Left lobe of liver (tissue), 2 donors: ENCODE measurements around the gene MAP3K20. TPM values are rescaled to one million over a fixed set of nuclear protein-coding genes. Genes with fewer than 3 reads are reported as not detected.
"Not testable (repeated sequence)": the region's sequence is repeated elsewhere in the genome, so short reads cannot be mapped to it uniquely, and the experiment has no call there.

Source experiments
- ATAC-seq: fragments of 200-7000 bp; cut with Tn5 transposase; one replicate; pipeline ENCODE4 v1.9.1; 2020; ENCODE audit warnings: mild to moderate bottlenecking, moderate library complexity
- DNase-seq: peaks from one replicate; pipeline ENCODE4 v3.0.0-alpha.2; 2020; ENCODE audit warnings: low spot score
- total RNA-seq: library from RNA; stranded (reverse); gene quantifications from one replicate; pipeline ENCODE4 v1.2.1, GENCODE V29; 2021
- donor health status: DM: no; HTN: no; CAD: no; lungs with moderate emphysema.
- donor health status: DM: no; HTN: yes; CAD: no.

Gene MAP3K20
- total RNA-seq, 1 donor from 2014 or later = 13.7 TPM

DNA sequence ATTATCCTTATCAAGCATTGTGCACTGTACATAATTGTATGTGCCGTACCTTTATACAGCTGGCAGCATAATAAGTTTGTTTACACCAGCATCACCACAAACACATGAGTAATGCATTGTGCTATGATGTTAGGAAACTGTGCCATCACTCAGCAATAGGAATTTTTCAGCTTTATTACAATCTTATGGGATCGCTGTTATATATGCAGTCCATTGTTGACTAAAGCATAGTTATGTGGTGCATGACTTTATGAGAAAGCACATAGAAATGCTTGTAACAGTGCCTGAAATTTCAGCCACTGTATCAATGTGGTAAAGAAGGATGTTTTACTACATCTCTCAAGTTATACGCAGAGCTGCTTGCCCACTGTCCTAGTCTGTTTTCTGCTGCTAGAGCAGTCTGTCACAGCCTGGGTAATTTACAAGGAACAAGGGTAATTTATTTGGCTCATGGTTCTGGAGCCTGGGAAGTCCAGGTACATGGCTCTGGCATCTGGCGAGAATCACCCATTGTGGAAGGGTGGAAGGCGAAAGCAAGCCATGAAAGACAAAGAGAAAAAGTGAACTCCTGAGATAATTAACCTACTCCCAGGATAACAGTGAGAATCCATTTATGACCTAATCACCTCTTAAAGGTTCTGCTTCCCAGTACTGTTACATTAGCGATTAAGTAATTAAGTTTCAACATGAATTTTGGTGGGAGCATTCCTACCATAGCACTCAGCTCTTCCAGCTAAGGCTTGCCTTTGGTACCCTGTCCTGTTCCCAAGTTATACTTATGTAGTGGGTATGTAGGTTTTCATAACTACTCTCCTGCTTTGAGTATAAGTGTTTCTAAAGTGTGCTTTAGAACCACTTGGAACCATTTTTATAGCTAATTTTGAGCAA is 4.6 kb downstream of the MAP3K20 start:
- ATAC-seq = no peak
- DNase-seq = no peak

DNA sequence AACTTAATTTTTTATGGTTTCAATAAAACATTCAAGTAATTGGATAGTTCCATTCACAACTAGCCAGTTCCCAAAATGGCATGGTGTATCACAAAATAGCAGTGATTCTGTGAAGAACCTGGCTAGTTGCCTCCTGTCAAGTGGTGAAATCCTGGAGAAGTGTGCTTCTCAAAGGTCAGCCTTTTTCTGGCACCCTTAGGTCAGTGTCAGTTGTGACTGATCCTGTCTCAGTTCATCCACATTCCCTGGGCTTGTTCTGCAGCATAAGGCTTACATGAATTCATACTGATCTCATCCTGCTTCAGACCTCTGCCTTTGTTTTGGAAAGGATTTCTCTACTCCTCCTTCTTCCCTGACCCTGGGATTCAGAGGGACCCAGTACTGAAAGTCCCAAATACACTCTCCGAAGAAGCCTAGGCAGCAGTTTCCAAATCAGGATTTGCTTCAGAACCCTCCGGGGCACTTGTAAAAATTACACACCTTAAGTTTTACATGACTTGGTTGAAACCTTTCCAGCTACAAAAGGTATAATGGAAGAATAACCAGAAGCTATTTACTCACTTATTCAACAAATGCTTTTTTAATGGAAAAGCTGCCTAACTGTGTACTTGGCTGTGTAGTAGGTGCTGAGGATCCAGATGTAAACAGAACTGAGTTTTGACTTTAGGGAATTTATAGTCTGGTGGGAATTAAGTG is 11.0 kb downstream of the MAP3K20 start:
- ATAC-seq (peak; percentile 77), DNase-seq (peak; percentile 52)

DNA sequence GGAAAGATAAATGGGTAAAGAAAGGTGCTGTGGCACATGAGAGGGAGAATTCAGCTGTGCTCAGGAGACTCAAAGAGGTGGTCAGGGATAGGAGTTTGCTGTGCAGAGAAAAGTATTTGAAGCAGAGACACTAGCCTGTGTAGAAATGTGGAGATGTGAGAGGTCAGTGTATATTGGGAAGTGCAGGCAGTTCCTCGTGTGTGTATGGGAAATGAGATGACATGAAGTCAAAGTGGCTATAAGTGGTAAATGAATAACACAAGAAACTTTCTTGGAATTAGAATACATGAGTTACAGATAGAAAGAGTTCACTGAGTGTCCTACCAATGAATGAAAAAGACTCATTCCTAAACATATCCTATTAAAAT is 11.6 kb downstream of the MAP3K20 start:
- no peak for DNase-seq
- ATAC-seq = no peak

DNA sequence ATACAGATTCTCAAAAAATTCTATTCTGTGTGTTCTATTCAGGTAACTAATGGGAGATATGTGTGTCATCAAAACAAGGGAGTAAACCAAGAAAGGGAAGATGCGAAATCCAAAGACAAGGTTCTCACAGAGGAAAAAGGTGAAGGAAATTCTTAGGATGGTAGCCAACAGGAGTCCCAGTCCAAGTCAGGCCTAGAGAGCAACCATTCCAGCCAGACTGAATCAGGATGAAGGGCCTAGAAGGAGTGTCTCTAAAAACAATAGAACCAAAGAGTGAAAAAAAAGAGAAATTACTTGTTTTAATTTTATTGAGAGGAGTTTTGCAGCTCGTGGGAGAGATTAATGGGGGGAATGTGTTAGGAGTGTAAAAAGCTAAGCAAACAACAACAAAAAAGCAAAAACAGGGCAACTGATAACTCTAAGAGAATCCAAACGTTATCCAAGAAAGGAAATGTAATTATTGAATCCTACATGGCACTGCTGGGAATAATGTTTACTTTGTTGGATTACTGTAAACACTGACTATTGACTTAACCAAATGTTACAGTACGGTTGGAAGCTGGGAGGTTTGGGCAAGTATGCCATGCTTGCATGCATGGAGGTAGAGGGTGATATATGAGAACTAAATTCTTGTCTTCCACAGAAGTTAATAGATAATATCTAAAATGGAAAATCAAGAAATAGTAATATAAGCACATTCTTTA is 12.3 kb downstream of the MAP3K20 start:
- ATAC-seq = peak; percentile 64

DNA sequence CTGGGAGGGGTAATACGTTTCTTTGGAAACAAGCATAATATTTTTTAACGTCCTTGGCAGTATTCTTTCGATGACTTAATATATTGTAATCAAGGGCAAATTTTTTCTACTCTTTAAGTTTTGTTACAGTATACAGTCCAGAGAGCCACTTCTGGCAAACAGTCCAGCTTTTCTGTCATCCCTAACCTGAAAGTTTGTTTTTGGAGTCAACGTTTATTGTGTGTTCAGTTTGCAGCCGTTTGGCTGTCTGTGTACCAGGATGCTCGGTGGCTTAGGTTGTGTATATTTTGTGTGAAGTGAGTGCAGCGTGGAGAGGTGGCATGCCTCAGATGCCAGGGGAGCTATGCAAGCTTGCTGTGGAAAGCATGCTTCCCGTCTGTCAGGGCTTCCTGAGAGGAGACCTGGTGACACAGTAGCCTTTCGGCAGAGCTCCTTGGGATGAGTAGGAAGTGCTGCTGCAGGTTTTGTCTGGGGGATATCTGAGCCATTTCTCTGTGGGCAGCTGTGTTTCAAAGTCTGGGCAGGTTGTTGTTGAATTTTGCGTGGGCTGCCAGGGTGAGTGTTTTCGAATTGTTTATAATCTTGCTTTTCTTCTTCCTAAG is 14.7 kb downstream of the MAP3K20 start:
- ATAC-seq (no peak), DNase-seq (no peak)

More for the DNA sequence above, 12.3 kb downstream of the MAP3K20 start:
- no peak for DNase-seq

DNA sequence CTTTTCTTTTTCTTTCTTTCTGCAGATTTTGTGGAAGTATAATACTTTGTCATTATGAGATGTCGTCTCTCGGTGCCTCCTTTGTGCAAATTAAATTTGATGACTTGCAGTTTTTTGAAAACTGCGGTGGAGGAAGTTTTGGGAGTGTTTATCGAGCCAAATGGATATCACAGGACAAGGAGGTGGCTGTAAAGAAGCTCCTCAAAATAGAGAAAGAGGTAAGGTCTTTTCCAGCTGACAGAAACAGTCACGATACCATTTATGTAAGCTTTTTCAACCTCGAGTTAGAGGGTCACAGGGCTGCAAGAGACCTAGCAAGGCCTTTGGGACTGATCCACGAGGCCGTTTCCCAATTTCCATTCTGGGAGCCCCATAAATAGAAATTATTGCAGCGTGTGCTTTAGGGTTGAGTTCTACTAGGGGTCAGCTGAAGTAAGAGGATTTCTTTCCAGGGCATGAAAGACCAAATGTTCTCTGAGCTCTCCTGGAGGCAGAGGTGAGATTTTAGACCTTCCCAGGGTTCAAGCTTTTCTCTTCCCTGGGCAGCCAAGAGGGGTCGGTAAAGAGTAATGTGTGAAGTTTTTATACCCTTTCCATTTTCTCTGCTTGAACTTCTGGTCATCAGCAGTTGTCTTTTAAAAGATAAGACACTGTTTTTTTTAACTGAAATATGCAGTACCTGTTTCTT is 15.5 kb downstream of the MAP3K20 start:
- DNase-seq = no peak
- ATAC-seq = peak; percentile 30

DNA sequence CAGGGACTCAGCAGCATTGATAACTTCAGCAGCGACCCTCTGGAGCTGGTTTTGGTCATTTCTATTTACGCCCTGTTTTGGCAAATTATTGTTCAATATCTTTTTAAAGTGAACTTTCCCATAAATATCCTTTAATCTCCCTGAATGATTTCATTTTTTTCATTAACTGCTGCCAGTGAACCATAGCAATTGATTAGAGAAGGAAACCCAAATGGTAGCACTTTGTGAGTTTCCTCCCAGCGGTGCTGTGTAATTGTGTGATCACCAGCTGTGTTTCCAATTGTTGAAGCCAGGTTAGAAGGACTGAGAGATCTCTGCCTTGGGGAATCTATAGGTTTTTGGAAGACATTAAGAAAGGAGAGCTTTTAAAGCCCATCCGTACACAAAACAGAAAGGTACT is 16.3 kb downstream of the MAP3K20 start:
- DNase-seq = no peak
- ATAC-seq = no peak

DNA sequence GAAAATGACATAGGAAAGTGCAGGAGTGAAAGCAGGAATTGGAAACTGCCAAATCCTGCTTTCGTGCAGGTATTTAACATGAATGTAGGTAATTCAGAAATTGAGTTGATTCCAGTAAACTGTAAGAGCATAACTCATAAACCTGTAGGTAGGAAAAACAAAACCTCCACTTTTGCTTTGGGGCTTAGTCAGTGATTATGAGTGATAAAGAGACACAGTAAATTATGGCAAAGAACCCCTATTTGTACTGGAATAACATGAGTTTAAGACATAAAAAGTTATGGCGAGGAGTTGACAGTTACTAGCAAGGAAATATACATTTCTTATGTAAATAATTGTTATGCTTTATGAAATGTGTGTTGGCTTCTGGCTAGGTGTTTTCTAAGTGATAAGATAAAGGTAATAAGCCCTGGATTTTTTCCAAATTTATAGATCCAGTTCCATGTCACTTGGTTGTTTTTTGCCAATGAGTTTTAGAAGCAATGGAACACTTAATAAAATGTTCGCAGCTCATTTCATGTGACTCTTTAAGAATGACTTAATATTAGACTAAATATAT is 17.3 kb downstream of the MAP3K20 start:
- no peak for DNase-seq
- ATAC-seq = no peak

DNA sequence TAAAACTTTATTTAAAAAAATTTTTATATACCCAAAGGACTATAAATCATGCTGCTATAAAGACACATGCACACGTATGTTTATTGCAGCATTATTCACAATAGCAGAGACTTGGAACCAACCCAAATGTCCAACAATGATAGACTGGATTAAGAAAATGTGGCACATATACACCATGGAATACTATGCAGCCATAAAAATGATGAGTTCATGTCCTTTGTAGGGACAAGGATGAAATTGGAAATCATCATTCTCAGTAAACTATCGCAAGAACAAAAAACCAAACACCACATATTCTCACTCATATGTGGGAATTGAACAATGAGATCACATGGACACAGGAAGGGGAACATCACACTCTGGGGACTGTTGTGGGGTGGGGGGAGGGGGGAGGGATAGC is 18.0 kb downstream of the MAP3K20 start:
- DNase-seq, ATAC-seq: not testable (repeated sequence)

DNA sequence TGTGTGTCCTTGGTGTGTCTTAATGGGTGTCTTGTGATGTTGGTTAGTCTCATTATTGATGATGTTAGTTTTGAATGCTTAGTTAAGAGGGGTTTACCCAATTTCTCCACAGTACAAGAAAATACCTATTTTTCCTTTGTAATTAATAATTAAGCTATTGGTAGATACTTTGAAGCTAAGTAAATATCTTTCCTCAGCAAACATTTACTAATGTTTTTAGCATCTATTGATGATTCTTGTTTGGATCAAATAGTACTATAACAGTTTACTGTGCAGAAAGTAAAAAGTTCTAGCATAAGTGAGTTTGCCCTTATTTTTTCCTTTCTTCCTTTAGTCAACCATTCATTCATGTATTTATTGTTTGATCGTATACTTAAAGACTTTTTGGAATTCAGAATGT is 19.1 kb downstream of the MAP3K20 start:
- DNase-seq = no peak
- peak; percentile 45 for ATAC-seq

DNA sequence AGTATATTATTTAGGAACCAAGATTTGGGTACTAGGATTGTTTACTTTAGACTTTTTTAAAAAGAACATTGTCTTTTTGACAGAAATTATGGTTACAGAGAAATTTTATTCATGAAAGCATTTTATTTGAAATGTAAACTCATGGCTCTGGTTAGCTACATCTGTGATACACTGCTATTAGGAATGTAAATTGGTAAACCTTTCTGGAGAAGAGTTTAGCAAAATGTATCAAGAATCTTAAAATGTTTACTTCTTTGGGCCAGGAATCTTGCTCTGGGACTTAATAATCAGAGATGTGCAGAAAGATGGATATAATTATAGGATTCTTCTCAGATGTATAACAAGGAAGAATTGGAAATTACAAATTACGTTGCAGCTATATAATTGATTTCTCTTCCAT is 19.7 kb downstream of the MAP3K20 start:
- DNase-seq = no peak
- no peak for ATAC-seq

DNA sequence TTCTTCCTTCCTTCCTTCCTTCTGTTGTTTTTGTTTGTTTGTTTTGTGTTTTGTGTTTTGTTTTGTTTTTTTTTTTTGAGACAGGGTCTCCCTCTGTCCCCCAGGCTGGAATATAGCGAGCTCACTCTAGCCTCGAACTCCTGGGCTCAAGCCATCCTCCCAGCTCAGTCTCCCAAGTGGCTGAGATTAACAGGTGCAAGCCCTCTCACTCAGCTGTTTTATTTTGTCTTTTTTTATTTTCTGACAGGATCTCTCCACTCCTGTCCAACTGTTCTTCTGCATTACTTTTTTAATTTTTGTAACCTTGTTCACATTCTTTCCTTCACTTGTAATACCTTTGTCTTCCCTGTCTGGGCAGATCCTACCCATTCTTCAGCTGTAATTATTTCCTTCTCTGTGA is 23.6 kb downstream of the MAP3K20 start:
- ATAC-seq (no peak), DNase-seq (no peak)

DNA sequence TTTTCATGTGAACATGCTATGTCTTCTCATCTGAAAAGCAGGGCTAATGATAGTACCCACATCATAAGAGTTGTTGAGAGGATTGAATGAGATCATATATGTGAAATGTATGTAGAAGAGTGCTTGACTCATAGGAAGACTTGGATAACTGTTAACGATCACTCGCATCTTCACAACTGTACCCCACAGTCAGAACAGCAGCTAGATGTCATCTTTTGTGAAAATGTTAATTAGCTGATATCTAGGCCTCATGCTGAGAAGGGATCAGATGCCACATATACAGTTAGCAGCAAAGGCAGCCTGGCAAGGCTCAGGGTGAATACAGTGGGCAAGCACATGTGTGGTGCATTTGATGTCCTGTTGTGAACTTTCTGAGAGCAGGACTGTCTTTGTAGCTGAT is 24.2 kb downstream of the MAP3K20 start:
- DNase-seq (no peak), ATAC-seq (no peak)

DNA sequence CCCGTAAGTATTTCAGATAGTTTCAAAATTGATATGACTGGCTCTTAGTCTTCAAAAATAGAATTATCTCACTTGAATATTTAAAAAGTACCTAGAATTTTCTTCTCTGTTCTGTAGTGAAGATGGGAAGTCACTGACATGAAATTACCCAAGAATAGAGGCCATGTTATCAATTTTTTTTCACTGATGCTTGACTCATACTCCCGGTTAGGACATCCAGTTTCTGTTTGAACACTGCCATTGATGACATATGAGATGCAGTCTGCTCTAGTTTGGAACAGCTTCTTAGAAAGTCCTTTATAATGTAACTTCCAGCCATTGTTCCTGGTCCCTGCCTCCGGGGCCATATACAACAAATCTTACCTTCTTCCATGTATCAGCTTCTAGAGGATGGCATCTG is 26.0 kb downstream of the MAP3K20 start:
- ATAC-seq (peak; percentile 72), DNase-seq (no peak)

DNA sequence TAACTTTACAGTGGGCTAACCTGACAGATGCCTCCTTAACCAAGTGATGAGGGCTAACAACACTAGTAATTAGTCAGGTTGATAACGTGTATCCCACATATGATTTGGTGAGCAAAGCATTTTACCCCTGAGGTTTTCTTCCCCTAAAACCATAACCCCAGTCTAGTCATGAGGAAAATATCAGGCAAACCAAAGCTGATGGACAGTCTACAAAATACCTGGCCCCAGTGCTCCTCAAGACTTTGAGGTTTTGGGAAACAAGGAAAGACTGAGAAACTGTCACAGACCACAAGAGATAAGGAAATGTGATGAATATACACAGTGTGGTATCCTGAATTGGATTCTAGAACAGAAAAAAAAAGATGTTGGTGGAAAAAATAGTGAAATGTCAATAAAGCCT is 28.5 kb downstream of the MAP3K20 start:
- no peak for DNase-seq
- ATAC-seq = no peak

DNA sequence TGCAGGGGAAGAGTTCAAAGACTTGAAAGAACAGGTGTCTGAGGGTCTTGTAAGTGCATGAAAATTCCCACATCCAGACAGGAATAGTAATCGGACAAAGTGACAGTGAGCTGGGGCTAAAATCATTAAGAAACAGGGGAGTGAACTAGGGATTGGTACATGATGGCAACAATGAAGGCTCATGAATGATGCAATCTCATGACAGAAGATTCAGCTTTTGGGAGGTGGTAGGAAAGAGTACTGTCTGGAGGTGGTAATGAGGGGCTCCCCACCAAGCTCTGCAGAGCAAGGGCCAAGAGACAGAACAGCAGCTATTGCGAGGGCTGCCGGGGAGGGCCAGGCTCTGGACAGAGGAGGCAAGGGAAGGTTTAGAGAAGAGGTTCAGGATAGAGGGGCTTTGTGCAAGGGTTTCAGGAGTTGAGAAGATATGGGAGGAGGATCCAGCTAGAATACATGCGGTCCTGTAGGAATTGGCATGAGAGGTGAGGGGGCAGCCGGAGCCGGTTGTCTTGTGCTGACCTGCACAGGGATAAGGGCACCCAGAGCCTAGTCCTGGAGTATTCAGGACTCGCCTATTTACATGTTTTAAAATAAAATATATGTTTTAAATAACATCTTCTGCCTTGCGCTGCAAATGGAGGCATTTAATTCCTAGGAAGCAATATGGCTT is 31.4 kb downstream of the MAP3K20 start:
- ATAC-seq (no peak), DNase-seq (no peak)

DNA sequence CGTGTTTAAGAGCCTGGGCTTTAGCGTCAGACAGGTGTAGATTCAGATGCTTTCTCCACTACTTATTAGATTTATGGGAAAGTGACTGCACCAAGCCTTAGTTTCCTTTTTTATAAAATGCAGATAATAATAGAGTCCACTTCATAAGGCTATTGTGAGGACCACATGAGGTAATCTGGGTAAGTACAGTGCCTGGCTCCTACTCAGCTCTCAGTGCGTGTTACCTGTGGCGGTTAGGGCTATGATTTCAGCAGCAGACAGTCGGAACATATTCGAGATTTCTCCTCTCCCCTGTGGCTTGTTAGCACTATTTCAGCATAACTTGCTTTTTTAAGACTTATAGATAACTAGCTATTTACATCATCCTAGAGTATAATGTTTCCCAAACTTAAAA is 32.0 kb downstream of the MAP3K20 start:
- ATAC-seq = no peak
- no peak for DNase-seq

DNA sequence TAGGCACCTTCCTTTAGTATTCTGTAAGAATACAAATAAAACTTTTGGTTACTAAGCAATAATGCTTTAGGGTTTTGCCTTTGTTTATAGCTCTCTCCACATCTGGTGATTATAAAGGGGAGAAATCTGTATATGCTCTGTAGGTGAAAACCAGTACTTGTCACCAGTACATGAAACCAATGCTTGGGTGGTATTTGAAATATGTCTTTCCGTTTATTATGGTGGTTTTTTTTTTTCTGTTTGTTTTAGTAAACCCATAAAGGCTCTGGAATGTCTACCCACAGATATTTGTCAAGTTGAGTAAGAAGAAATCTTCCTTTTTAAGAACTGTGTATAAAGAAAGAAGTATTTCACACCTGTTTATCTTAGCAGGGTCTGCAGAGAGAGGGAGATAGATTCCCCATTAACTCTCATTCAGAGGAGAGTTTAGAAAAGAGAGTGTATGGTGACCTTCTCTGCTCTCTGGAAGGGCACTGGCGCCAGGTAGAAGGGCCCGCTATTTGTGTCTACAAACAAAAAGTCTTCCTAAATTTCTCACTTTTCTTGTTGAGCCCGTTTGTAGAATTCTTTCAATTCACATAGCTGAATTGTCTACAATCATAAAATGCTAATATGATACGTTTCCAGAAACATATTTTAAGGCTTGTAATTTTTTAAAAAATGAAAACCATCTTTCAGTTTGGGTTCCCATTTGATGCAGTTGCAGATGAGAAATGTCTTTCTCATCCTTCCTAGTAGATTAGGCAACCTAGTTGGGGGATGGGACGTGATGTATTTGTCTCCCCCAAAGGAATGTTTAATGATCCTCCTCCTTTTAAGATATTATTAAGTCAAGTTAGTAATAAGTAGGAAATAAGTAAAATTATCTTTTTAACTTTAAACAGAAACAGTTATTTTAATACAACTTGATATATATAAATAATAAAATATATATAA is 33.9 kb downstream of the MAP3K20 start:
- DNase-seq = no peak
- no peak for ATAC-seq

DNA sequence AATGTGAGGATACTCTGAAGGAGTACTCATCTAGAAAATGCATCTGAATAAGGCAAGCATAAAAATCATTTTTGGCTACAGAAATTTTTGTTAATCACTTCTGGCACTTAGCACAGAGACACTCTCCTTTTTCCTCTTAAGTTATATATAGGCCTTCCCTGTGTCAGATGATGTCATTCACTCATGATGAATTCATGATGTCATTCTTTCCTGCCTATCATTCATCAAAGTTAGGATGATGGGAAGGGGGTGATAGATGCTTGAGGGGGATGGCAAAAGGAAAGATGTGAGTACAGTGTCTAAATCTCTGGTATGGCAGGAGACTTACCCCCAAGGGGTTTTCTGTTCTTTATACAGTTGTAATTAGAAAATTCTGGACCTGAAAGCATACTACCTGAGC is 42.0 kb downstream of the MAP3K20 start:
- DNase-seq = no peak
- ATAC-seq = no peak
